ENCODE measurements around the gene MARCHF11.

Gene MARCHF11

DNA sequence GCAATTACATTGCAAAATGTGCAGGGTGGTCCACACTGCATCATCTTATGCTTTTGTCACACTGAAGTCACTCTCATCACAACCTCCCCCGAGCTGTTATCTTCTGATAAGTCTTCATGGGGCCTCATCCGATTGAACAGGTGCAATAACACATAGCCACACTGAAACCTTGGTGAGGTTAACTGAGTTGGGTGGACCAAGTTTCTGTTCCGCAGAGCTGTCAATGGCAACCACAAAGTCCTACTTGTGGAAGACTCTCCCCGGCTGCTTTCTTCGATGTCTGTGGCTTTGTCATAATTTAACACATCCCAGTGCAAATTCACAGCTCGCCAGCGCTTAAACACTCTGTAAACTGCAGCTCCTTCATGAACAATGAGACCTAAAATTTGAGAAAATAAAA, 112.2 kb downstream of the MARCHF11 start:
- DNase-seq (ENCODE audit: extremely low spot score): no peak
- ChIA-PET POLR2A (no interaction called here), CTCF (no interaction called here)
- no peak for TF ChIP-seq SUZ12 (IDR thresholded peaks at IDR 0.05)
- no peak for TF ChIP-seq HDGF (IDR thresholded peaks at IDR 0.05; ENCODE audit: borderline replicate concordance)

DNA sequence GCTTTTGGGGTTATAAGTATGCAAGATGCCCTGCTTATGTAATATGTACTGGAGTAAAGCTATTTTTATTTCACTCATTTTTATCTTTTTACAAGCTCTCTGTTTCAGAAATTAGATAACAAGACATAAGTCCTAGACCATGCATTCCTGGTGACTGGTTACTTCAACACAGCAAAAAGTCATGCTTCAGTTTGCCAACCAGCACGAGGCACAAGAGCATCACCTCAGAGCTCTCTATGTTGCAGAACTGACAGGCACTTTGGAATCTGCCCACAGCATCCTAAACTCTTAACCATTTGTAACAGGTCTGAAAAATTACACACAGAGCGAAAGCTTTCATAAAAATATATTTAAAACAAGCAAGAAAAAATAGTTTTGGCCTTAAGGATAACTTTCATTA, 112.8 kb downstream of the MARCHF11 start:
- DNase-seq (ENCODE audit: extremely low spot score): no peak
- TF ChIP-seq ELF4 (IDR thresholded peaks at IDR 0.05) (no peak), BHLHE40 (IDR thresholded peaks at IDR 0.05; ENCODE audit: borderline replicate concordance) (no peak)
- POLR2A ChIA-PET: no interaction called here
- CTCF ChIA-PET: no interaction called here

DNA sequence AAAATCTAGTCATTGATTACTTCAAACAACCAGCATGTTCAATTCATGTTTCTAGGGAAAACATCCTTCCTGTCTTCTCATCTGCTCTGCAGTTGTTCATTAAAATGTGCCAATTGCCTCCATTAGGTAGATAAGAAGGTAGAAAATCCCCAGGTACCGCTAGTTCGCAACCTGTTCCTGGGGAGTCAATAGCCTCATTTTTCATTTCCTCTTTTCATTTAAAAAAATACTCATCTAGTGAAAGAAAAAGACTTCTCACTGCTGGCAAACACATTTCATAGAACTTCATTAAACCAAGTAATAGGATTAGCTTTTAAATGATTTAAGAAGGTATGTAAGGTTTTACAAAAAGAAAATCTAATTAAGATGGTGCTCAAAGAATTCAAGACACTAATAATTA, 113.3 kb downstream of the MARCHF11 start:
- TF ChIP-seq ELF4 (IDR thresholded peaks at IDR 0.05) (no peak), FOXM1 (IDR thresholded peaks at IDR 0.05; ENCODE audit: borderline replicate concordance) (no peak), LEF1 (IDR thresholded peaks at IDR 0.05; ENCODE audit: borderline replicate concordance) (no peak), FOXK2 (IDR thresholded peaks at IDR 0.05) (no peak), SP1 (IDR thresholded peaks at IDR 0.05) (no peak), NFRKB (IDR thresholded peaks at IDR 0.05) (no peak), SUZ12 (IDR thresholded peaks at IDR 0.05) (no peak), ZNF384 (IDR thresholded peaks at IDR 0.05) (no peak), HDGF (IDR thresholded peaks at IDR 0.05; ENCODE audit: borderline replicate concordance) (no peak), CTBP1 (IDR thresholded peaks at IDR 0.05; ENCODE audit: borderline replicate concordance) (no peak)
- TF ChIP-seq, protein P1, sequence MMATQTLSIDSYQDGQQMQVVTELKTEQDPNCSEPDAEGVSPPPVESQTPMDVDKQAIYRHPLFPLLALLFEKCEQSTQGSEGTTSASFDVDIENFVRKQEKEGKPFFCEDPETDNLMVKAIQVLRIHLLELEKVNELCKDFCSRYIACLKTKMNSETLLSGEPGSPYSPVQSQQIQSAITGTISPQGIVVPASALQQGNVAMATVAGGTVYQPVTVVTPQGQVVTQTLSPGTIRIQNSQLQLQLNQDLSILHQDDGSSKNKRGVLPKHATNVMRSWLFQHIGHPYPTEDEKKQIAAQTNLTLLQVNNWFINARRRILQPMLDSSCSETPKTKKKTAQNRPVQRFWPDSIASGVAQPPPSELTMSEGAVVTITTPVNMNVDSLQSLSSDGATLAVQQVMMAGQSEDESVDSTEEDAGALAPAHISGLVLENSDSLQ (IDR thresholded peaks at IDR 0.05): no peak
- CTCF ChIA-PET: no interaction called here
- no peak for DNase-seq (ENCODE audit: extremely low spot score)
- POLR2A ChIA-PET: no interaction called here

- TF ChIP-seq, protein P1 (IDR thresholded peaks at IDR 0.05): no peak
- TF ChIP-seq SUZ12 (IDR thresholded peaks at IDR 0.05) (no peak), HDGF (IDR thresholded peaks at IDR 0.05; ENCODE audit: borderline replicate concordance) (no peak), BHLHE40 (IDR thresholded peaks at IDR 0.05; ENCODE audit: borderline replicate concordance) (no peak), SP1 (IDR thresholded peaks at IDR 0.05) (no peak), TARDBP (IDR thresholded peaks at IDR 0.05) (no peak), FOXA1 (IDR thresholded peaks at IDR 0.05) (no peak), FOXK2 (IDR thresholded peaks at IDR 0.05) (no peak), CTBP1 (IDR thresholded peaks at IDR 0.05; ENCODE audit: borderline replicate concordance) (no peak), ZNF384 (IDR thresholded peaks at IDR 0.05) (no peak)
- POLR2A ChIA-PET: no interaction called here
- no peak for DNase-seq (ENCODE audit: extremely low spot score)
- CTCF ChIA-PET: no interaction called here
These were observed 113.8 kb downstream of the MARCHF11 start for GRCh38 chr5:16065831-16066230.

GRCh38 chr5:16064135-16064893, 115.3 kb downstream of the MARCHF11 start:
- ChIA-PET POLR2A (no interaction called here), CTCF (no interaction called here)
- TF ChIP-seq NFRKB (IDR thresholded peaks at IDR 0.05): no peak
- no peak for TF ChIP-seq SP1 (IDR thresholded peaks at IDR 0.05)
- DNase-seq (ENCODE audit: extremely low spot score): no peak

DNA sequence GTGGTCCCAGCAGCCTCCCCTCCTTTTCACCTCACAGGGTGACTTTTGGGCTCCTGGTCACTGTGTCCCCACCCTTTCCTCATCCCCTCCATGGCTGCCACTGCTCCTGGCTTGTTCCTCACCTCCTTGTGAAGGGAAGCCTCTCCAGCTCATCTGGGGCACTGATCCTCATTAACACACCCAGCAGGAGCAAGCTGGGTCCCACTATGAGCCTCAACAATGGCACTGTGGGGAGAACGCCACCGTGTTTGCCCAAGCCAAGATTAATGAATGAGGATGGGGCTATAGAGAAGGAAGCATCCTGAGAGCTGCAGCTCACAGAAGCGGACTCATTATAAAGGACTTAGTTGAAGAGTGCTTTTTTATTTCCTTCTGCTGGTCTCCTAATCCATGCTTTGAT, 118.4 kb downstream of the MARCHF11 start:
- no peak for TF ChIP-seq TARDBP (IDR thresholded peaks at IDR 0.05)
- no peak for DNase-seq (ENCODE audit: extremely low spot score)
- CTCF ChIA-PET: no interaction called here

GRCh38 chr5:16057277-16057676, 122.3 kb downstream of the MARCHF11 start:
- TF ChIP-seq BHLHE40 (IDR thresholded peaks at IDR 0.05; ENCODE audit: borderline replicate concordance): no peak
- TF ChIP-seq TARDBP (IDR thresholded peaks at IDR 0.05): no peak
- TF ChIP-seq NFRKB (IDR thresholded peaks at IDR 0.05): no peak
- TF ChIP-seq, protein P1 (IDR thresholded peaks at IDR 0.05): no peak
- TF ChIP-seq ELF4 (IDR thresholded peaks at IDR 0.05): no peak
- TF ChIP-seq SP1 (IDR thresholded peaks at IDR 0.05): no peak
- no peak for TF ChIP-seq CTBP1 (IDR thresholded peaks at IDR 0.05; ENCODE audit: borderline replicate concordance)
- no peak for TF ChIP-seq FOXM1 (IDR thresholded peaks at IDR 0.05; ENCODE audit: borderline replicate concordance)
- no peak for TF ChIP-seq HDGF (IDR thresholded peaks at IDR 0.05; ENCODE audit: borderline replicate concordance)
- TF ChIP-seq SUZ12 (IDR thresholded peaks at IDR 0.05): no peak
- no peak for TF ChIP-seq ARNT (IDR thresholded peaks at IDR 0.05)
- no peak for TF ChIP-seq ZNF384 (IDR thresholded peaks at IDR 0.05)
- TF ChIP-seq LEF1 (IDR thresholded peaks at IDR 0.05; ENCODE audit: borderline replicate concordance): no peak
- no peak for TF ChIP-seq L3MBTL2 (conservative IDR thresholded peaks at IDR 0.05)
- TF ChIP-seq FOXA1 (IDR thresholded peaks at IDR 0.05): no peak
- TF ChIP-seq FOXK2 (IDR thresholded peaks at IDR 0.05): no peak
- POLR2A ChIA-PET: no interaction called here
- CTCF ChIA-PET: no interaction called here
- DNase-seq (ENCODE audit: extremely low spot score): no peak

More for the DNA sequence above, 118.4 kb downstream of the MARCHF11 start:
- POLR2A ChIA-PET: no interaction called here
